ENCODE measurements around the gene UVRAG.

DNA sequence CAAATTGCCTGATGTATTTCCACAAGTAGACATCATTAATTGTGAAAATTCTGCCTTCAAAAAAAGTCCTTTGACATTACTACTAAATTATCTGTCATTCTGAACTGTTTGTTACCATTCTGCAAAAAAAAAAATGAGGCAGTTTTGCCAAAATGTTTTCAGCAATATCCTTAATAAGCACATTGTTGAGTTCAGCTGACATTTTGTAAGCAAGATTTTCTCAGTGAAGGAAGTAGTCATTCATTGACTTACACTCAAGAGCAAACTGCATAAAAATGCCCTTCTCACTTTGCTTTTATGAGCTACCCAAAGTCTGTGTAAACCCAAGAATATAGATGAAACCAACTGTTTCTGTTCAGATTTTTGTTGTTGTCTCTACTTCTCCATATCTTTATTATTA is 125.9 kb downstream of the UVRAG start:
- TF ChIP-seq, protein P1, sequence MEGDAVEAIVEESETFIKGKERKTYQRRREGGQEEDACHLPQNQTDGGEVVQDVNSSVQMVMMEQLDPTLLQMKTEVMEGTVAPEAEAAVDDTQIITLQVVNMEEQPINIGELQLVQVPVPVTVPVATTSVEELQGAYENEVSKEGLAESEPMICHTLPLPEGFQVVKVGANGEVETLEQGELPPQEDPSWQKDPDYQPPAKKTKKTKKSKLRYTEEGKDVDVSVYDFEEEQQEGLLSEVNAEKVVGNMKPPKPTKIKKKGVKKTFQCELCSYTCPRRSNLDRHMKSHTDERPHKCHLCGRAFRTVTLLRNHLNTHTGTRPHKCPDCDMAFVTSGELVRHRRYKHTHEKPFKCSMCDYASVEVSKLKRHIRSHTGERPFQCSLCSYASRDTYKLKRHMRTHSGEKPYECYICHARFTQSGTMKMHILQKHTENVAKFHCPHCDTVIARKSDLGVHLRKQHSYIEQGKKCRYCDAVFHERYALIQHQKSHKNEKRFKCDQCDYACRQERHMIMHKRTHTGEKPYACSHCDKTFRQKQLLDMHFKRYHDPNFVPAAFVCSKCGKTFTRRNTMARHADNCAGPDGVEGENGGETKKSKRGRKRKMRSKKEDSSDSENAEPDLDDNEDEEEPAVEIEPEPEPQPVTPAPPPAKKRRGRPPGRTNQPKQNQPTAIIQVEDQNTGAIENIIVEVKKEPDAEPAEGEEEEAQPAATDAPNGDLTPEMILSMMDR (IDR thresholded peaks at IDR 0.05): no peak
- TF ChIP-seq POLR2A (IDR thresholded peaks at IDR 0.05): no peak
- no peak for TF ChIP-seq POLR2AphosphoS5 (IDR thresholded peaks at IDR 0.05; ENCODE audit: insufficient read depth in 1 of 2, low read depth in 1 of 2)
